Omental fat pad (tissue), 4 donors: Measurements from ENCODE around the gene SLFN12L. TPM values are rescaled to one million over a fixed set of nuclear protein-coding genes. Genes with fewer than 3 reads are reported as not detected.

Source experiments
- ATAC-seq: fragments of 150-250 bp; one replicate; pipeline ENCODE4 v1.9.1; 2016; ENCODE audit warnings: mild to moderate bottlenecking, moderate library complexity; ENCODE audit not compliant: low FRiP score
- DNase-seq: peaks from one replicate; pipeline ENCODE4 v3.0.0-alpha.2; 2019; ENCODE audit warnings: low spot score
- total RNA-seq, 4 donors: library from RNA; depleted of rRNA; stranded (reverse); fragments of >200 nt; gene quantifications; one replicate each; pipeline ENCODE4 v1.1.0, GENCODE V29; 2016
- TF ChIP-seq, protein P1 (sequence below), 3 donors: fragments of 450-650 bp; IDR thresholded peaks; one replicate each; pipeline ENCODE4 v1.5.1; 2016 to 2017; ENCODE audit warnings: antibody characterized with exemption in 3 of 3, mild to moderate bottlenecking in 3 of 3, moderate library complexity in 2 of 3

The SLFN12L gene
- 10 to 100 TPM in 1 of 4 donors, 1 to 10 TPM in 3; 2.3 to 31.2 (median 4.7) TPM for total RNA-seq

DNA sequence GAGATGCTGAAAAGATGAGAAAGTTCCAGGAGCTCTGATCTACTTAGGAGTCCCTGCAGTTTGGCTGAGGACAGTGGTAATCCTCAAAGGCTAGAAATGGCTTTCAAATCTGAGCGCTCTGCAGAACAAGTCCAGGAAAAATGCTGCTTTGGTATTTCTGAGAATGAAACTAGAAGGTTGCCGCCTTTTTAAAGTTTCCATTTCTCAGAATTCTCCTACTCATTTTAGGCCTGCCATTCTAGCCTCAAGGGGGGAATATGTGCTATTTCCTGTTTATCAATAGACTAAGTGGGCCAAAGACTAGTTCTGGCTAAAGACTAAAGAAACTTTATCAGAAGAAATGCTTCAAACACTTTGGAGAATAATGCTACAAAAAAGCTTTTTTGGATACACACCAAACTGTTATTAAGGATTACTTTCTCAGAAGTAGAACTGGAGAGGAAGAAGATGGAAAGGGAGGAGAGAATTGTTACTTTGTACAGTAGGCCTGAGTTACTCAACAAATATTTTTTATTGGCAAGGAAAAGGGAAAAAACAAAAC lies at the start of gene SLFN12L:
SLFN12L (minus strand) TSS at position 78 of the 541 bp plus-strand sequence. CDS start 15,314 bp downstream, outside the sequence.
- DNase-seq (no peak), ATAC-seq (peak; percentile 20)
- TF ChIP-seq, protein P1, sequence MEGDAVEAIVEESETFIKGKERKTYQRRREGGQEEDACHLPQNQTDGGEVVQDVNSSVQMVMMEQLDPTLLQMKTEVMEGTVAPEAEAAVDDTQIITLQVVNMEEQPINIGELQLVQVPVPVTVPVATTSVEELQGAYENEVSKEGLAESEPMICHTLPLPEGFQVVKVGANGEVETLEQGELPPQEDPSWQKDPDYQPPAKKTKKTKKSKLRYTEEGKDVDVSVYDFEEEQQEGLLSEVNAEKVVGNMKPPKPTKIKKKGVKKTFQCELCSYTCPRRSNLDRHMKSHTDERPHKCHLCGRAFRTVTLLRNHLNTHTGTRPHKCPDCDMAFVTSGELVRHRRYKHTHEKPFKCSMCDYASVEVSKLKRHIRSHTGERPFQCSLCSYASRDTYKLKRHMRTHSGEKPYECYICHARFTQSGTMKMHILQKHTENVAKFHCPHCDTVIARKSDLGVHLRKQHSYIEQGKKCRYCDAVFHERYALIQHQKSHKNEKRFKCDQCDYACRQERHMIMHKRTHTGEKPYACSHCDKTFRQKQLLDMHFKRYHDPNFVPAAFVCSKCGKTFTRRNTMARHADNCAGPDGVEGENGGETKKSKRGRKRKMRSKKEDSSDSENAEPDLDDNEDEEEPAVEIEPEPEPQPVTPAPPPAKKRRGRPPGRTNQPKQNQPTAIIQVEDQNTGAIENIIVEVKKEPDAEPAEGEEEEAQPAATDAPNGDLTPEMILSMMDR (IDR thresholded peaks at IDR 0.05), result no peak

DNA sequence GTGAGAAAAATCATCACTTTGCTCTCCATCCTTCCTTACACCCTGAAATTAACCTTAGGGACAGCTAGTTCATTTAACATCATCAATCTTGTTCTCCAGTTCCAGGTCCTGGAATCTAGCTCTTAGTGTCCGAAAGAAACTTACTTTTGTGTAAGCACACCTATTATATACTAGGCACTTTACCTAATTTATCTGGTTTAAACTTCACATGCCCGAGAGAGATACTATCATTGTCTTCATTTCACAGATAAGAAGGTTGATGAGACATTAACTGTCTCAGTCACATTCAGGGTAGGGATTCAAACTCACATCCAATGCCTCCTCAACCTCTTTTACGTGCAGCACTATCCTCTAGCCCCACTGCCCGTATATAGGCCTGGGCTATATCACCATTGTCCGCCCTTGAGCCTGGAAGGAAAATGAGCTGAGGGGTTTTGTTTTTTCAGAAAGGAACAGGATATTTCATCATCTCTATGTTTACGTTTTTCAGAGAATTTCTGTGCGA lies 49.1 kb upstream of the SLFN12L start:
- TF ChIP-seq, protein P1 (IDR thresholded peaks at IDR 0.05), result no peak
- DNase-seq (no peak), ATAC-seq (no peak)

DNA sequence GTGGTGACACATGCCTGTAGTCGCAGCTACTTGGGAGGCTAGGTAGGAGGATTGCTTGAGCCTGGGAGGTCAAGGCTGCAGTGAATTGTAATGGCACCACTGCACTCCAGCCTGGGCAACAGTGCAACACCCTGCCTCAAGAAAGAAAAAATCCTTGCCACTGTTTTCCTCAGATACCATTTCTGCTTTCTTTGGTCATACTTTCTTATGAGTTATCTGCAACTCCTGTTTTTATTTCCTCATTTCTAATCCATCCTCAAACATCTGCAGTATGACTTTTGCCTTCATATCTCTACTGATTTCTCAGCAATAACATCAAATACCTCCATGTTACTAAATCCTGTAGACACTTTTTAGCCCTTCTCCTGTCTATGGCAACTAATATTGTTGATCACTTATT lies 46.6 kb upstream of the SLFN12L start:
- DNase-seq, result no peak
- TF ChIP-seq, protein P1 (IDR thresholded peaks at IDR 0.05), result no peak
- no peak for ATAC-seq

DNA sequence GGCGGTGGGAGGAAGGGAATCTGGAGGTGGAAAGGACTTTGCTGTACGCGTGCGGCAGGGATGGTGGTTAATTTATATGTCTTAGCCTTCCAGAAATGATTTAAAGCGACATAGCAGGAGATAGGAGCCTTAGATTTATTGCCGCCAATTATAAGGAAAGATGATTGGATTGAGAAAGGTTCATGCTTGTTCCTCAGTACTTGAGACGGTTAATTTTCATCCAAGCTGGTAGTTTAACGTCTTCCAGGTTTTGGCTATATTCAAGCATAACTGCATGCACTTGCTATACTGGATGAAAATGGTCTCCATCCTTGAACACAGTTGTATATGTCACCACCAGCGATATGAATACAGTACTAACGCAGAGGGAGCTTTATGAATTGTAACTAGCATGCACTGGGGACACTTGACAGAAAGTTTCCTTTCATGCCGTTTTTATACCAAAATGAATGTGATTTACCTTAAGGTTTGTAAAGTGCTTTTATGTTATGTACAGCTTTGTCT lies 41.5 kb upstream of the SLFN12L start:
- DNase-seq (no peak), ATAC-seq (no peak)
- TF ChIP-seq, protein P1 (IDR thresholded peaks at IDR 0.05), result no peak

DNA sequence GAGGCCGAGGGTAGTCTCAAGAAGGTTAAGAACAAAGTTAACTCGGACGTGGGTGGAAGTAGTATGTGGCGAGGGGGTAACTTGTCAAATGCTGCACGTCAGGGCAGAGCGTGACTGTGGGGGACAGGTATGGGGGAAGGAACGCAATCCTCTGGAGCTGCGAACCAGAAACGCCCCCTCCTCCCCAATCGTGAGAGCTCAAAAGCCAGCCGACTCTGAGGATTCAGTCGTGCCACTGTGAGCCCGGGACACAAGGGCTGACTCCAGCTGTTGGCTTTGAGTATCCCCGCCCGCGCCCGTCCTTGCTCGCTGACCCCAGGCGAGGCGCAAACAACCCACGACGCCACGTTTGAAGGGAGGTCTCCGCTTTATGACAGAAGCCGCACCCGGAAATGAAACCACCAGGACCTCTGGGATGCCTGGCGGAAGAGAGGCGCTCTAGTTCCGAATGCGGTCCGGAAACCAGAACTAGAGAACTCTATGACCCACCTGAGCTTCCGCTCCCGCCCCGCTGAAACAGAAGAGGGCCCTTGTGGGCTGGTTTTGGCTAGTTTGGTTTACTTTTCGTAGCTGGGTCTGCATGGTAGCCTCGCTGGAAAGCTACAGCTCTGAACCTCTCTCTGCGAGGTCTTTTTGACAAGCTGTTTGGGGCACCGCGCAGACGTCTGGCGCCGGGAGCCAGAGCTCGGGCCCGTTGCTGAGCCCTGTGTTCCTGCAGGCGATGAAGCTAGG lies 40.9 kb upstream of the SLFN12L start, which contains the start of gene PEX12:
PEX12 (minus strand) TSS at position 375 of the 732 bp plus-strand sequence. CDS start 550 bp downstream, outside the sequence.
- TF ChIP-seq, protein P1 (IDR thresholded peaks at IDR 0.05), result no peak
- DNase-seq (peak; percentile 62), ATAC-seq (peak; percentile 97)

DNA sequence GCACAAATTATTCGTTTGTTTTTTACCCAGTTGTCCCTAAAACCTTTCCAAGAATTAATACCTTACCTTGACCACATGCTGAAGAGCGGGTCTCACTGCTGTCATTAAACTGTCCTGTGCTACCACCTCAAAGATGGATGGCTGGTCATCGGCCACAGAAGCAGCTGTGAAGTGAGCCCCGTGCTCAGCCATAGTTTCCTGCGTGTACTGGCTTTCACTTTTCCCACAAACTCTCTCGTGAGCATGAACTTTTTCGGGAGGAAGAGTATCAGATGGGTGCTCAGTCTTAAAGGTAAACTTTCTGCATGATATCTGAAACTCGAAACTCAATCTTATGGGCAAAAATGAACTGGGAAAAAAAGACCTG lies 40.3 kb upstream of the SLFN12L start:
- TF ChIP-seq, protein P1 (IDR thresholded peaks at IDR 0.05), result no peak
- DNase-seq (no peak), ATAC-seq (no peak)
